ENCODE data around the gene EPHB3. TPM values are rescaled to one million over a fixed set of nuclear protein-coding genes. Genes with fewer than 3 reads are reported as not detected.

The EPHB3 gene
- total and polyA plus RNA-seq, 3 donors from 2014 or later, result 2.0 to 2.6 (median 2.3) TPM

GRCh38 chr3:184604615-184605290 lies 43.2 kb downstream of the EPHB3 start:
- Histone ChIP-seq H3K4me3 (peak overlapping the region; percentile 13 to 64), H3K9me3 (no peaks in the 10 kb centered on the region), H3K27ac (peak overlapping the region; percentile 52 to 61), H3K27me3 (no peaks in the 10 kb centered on the region), H3K36me3 (ENCODE audit: low read depth, missing control alignments) (no peaks in the 10 kb centered on the region), H3K4me1 (peaks cover 35% of the 10 kb centered on the region)
- no peak for TF ChIP-seq POLR2A (IDR thresholded peaks at IDR 0.05)
- TF ChIP-seq CTCF (IDR thresholded peaks at IDR 0.05), result no peak
- intact Hi-C loops (cut with DNase I; ENCODE audit: low total_unique reads), result no loop called here
- peak; percentile 67 for DNase-seq
- 23 to 26% methylated on average over 20 of the region's 20 CpGs for WGBS, 2 donors

DNA sequence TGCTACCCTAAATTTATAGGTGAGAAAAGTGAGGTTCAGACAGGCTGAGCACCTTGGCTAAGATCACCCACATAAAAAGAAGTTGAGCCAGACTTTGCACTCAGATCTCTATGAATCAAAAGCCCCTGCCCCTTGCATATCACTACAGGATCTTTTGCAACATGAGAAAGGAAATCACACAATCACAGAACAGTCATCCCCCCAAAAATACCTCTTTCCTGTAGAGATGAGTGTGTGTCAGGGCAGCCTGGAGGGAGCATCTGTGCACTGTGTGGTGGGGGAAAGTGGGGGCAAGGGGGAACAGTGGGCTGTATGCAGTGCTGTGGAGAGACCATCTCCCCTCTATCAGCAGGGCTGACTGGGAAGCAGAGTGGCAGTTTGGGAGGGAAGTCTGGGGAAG lies 46.6 kb downstream of the EPHB3 start:
- peaks cover 19% of the 10 kb centered on the region for H3K4me1 ChIP-seq
- H3K36me3 ChIP-seq (ENCODE audit: low read depth, missing control alignments), result no peaks in the 10 kb centered on the region
- H3K27ac ChIP-seq, result no peak overlapping the region
- no peaks in the 10 kb centered on the region for H3K9me3 ChIP-seq
- TF ChIP-seq CTCF (IDR thresholded peaks at IDR 0.05), result no peak
- no peak for TF ChIP-seq POLR2A (IDR thresholded peaks at IDR 0.05)
- intact Hi-C loops (cut with DNase I; ENCODE audit: low total_unique reads), result no loop called here
- H3K4me3 ChIP-seq, result no peak overlapping the region
- no peak for DNase-seq
- no peaks in the 10 kb centered on the region for H3K27me3 ChIP-seq

GRCh38 chr3:184609476-184610244 lies 48.1 kb downstream of the EPHB3 start:
- H3K4me3 ChIP-seq, result no peak overlapping the region
- H3K9me3 ChIP-seq, result no peaks in the 10 kb centered on the region
- H3K27me3 ChIP-seq, result no peaks in the 10 kb centered on the region
- no peak overlapping the region for H3K27ac ChIP-seq
- TF ChIP-seq CTCF (IDR thresholded peaks at IDR 0.05) (no peak), POLR2A (IDR thresholded peaks at IDR 0.05) (no peak)
- no peaks in the 10 kb centered on the region for H3K36me3 ChIP-seq (ENCODE audit: low read depth, missing control alignments)
- H3K4me1 ChIP-seq, result peaks cover 5% of the 10 kb centered on the region
- intact Hi-C loops (cut with DNase I; ENCODE audit: low total_unique reads), result no loop called here
- DNase-seq, result no peak
- WGBS, 2 donors, result 80 to 81% methylated on average over 9 of the region's 9 CpGs

DNA sequence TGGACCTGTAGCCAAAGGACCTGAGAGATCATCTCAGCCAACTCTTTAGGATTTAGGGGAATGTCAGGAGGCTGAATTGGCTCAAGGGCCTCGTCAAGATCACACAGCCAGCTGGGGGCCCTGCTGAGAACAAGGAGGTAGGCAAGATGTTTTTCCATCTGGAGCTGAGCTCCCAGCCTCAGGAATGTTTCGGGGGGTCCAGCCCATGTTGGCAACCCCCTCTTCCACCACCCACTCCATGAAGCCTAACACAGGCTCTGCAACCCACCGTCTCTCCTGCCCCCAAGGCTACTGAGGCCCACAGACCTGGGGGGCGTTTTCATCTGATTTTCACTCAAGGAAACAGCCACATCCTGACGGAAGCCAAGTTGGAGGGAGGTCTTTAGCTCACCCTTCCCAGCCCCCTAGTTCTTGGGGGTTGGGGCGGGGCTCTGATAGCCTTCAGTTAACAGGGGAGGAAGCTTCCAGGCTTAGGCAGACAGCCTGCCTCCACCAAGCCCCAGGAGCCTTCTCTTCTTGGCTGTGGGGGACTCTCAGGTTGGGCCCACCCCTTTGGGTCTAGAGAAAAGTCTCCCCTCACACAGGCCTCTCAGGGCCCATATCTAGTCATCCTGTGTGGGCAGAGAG lies 48.8 kb downstream of the EPHB3 start:
- DNase-seq, result no peak
- Histone ChIP-seq H3K36me3 (ENCODE audit: low read depth, missing control alignments) (no peaks in the 10 kb centered on the region), H3K27me3 (no peaks in the 10 kb centered on the region), H3K27ac (no peak overlapping the region), H3K9me3 (no peaks in the 10 kb centered on the region), H3K4me3 (no peak overlapping the region), H3K4me1 (no peaks in the 10 kb centered on the region)
- WGBS, 2 donors, result 76 to 91% methylated on average over 2 to 6 of the region's 6 CpGs
- TF ChIP-seq CTCF (IDR thresholded peaks at IDR 0.05), result no peak
- no peak for TF ChIP-seq POLR2A (IDR thresholded peaks at IDR 0.05)
- intact Hi-C loops (cut with DNase I; ENCODE audit: low total_unique reads), result no loop called here
